Nephron progenitor cell (in vitro differentiated cells): ENCODE data around the gene NIFK.
"Not testable (repeated sequence)": the region's sequence is repeated elsewhere in the genome, so short reads cannot be mapped to it uniquely, and the experiment has no call there.

Experiments
- DNase-seq: peaks from one replicate; pipeline ENCODE4 v3.0.0; 2021
- H3K27ac Mint-ChIP-seq: 2 replicates; pipeline ENCODE4 v1.8.0; 2021; ENCODE audit warnings: mild to moderate bottlenecking, moderate library complexity, mixed read lengths
- H3K27me3 Mint-ChIP-seq: 2 replicates; pipeline ENCODE4 v1.8.0; 2021; ENCODE audit warnings: mild to moderate bottlenecking, low read depth, mixed read lengths; ENCODE audit not compliant: poor library complexity
- H3K36me3 Mint-ChIP-seq: 2 replicates; pipeline ENCODE4 v1.8.0; 2021; ENCODE audit warnings: low read depth, mixed read lengths
- H3K4me1 Mint-ChIP-seq: 2 replicates; pipeline ENCODE4 v1.8.0; 2021; ENCODE audit warnings: mixed read lengths
- H3K4me3 Mint-ChIP-seq: 2 replicates; pipeline ENCODE4 v1.8.0; 2021; ENCODE audit warnings: mild to moderate bottlenecking, moderate library complexity, mixed read lengths
- H3K9me3 Mint-ChIP-seq: 2 replicates; pipeline ENCODE4 v1.8.0; 2021; ENCODE audit warnings: mild to moderate bottlenecking, moderate library complexity, mixed read lengths
- CTCF ChIP-seq: fragments of 200-600 bp; sonication (generic); IDR thresholded peaks from 2 replicates; pipeline ENCODE4 v1.5.0; 2021; ENCODE audit warnings: antibody characterized with exemption

NIFK gene

GRCh38 chr2:121696410-121696930 lies 40.2 kb downstream of the NIFK start:
- no peak for DNase-seq
- no peak overlapping the region for H3K4me3 Mint-ChIP-seq
- no peaks in the 10 kb centered on the region for H3K27me3 Mint-ChIP-seq
- H3K9me3 Mint-ChIP-seq: no peaks in the 10 kb centered on the region
- no peak overlapping the region for H3K27ac Mint-ChIP-seq
- H3K4me1 Mint-ChIP-seq: peaks cover 37% of the 10 kb centered on the region
- TF ChIP-seq CTCF: no peak
- H3K36me3 Mint-ChIP-seq: no peaks in the 10 kb centered on the region

GRCh38 chr2:121695171-121695451 lies 41.6 kb downstream of the NIFK start:
- Mint-ChIP-seq H3K36me3 (no peaks in the 10 kb centered on the region), H3K27me3 (no peaks in the 10 kb centered on the region), H3K4me1 (peaks cover 29% of the 10 kb centered on the region), H3K9me3 (no peaks in the 10 kb centered on the region), H3K4me3 (no peak overlapping the region), H3K27ac (no peak overlapping the region)
- no peak for TF ChIP-seq CTCF
- DNase-seq: no peak

GRCh38 chr2:121694398-121695170 lies 42.1 kb downstream of the NIFK start:
- no peak for TF ChIP-seq CTCF
- no peak for DNase-seq
- peaks cover 25% of the 10 kb centered on the region for H3K4me1 Mint-ChIP-seq
- no peak overlapping the region for H3K4me3 Mint-ChIP-seq
- H3K36me3 Mint-ChIP-seq: no peaks in the 10 kb centered on the region
- H3K27ac Mint-ChIP-seq: no peak overlapping the region
- no peaks in the 10 kb centered on the region for H3K9me3 Mint-ChIP-seq
- H3K27me3 Mint-ChIP-seq: no peaks in the 10 kb centered on the region

- peaks cover 23% of the 10 kb centered on the region for H3K4me1 Mint-ChIP-seq
- not testable (repeated sequence) for H3K27me3 Mint-ChIP-seq, H3K36me3 Mint-ChIP-seq, H3K9me3 Mint-ChIP-seq, H3K4me3 Mint-ChIP-seq, DNase-seq, H3K27ac Mint-ChIP-seq
These were observed 46.1 kb downstream of the NIFK start for GRCh38 chr2:121690572-121690971.

GRCh38 chr2:121690095-121690494 lies 46.6 kb downstream of the NIFK start:
- peaks cover under 1% of the 10 kb centered on the region for H3K9me3 Mint-ChIP-seq
- peaks cover 5% of the 10 kb centered on the region for H3K36me3 Mint-ChIP-seq
- no peak for DNase-seq
- no peak overlapping the region for H3K27ac Mint-ChIP-seq
- H3K4me1 Mint-ChIP-seq: peaks cover 28% of the 10 kb centered on the region
- H3K27me3 Mint-ChIP-seq: peaks cover 3% of the 10 kb centered on the region
- TF ChIP-seq CTCF: no peak
- H3K4me3 Mint-ChIP-seq: no peak overlapping the region

- Mint-ChIP-seq H3K4me3 (no peak overlapping the region), H3K4me1 (peaks cover 35% of the 10 kb centered on the region), H3K27me3 (peaks cover 3% of the 10 kb centered on the region), H3K36me3 (peaks cover 7% of the 10 kb centered on the region), H3K9me3 (peaks cover 8% of the 10 kb centered on the region), H3K27ac (no peak overlapping the region)
- no peak for TF ChIP-seq CTCF
- DNase-seq: no peak
These were observed 47.3 kb downstream of the NIFK start for GRCh38 chr2:121689356-121689755.
